HEK293T (cell line): ENCODE measurements around the gene KANSL1.
"Not testable (repeated sequence)": the region's sequence is repeated elsewhere in the genome, so short reads cannot be mapped to it uniquely, and the experiment has no call there.

Experiments used
- FOXA1 ChIP-seq: fragments of 450-650 bp; IDR thresholded peaks from 2 replicates; pipeline ENCODE4 v1.6.1; 2016; ENCODE audit warnings: mild to moderate bottlenecking
- LEF1 ChIP-seq: fragments of 450-650 bp; IDR thresholded peaks from 2 replicates; pipeline ENCODE4 v1.6.1; 2017; ENCODE audit warnings: mild to moderate bottlenecking, borderline replicate concordance
- NFRKB ChIP-seq: fragments of 450-650 bp; IDR thresholded peaks from 2 replicates; pipeline ENCODE4 v1.6.1; 2016; ENCODE audit warnings: mild to moderate bottlenecking, moderate library complexity

DNA sequence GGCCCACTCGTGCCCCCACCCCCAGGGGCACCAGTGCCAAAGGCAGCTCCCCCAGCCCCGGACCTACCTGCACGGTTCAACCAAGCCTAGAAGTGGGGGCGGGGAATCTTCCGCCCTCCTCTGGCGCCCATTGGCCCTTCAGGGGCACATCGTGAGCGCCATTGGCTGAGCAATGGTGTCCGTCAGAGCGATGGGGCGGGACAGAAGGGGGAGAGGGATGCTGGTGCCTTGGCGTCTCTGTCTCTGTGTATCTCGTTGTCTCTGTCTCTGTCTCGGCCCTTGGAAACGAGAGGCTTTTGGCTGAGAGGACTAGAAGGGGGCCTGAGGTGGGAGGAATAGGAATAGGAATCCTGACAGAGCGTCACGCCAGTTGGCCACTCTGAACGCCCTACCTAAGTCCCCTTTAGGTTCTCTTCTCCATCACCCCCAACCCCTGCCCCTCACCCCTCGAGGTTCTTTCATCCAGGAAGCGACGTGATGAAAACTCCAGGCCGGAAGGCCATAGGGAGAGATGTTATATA, 32.1 kb upstream of the KANSL1 start:
- TF ChIP-seq LEF1, FOXA1, NFRKB: not testable (repeated sequence)
